Measurements from ENCODE around the gene EYA2. TPM values are rescaled to one million over a fixed set of nuclear protein-coding genes. Genes with fewer than 3 reads are reported as not detected.

The EYA2 gene
- total and polyA plus RNA-seq, 4 donors: 0.17 to 0.54 (median 0.23) TPM; not detected in 1

DNA sequence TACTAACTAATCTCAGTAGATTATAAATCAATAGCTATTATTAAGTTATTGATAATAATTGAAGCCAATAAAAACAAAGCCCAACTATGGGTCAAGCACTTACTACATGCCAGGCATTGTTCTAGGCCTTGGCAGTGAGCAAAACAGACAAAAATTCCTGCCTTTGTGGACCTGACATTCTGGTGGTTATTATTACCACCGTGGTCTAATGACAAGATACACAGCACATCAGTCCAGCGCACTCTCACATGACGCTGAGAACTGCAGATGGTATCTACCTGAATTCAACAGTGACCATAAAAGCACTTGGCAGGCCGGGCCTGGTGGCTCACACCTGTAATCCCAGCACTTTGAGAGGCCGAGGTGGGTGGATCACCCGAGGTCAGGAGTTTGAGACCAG is 340.5 kb downstream of the EYA2 start:
- over 99% methylated on average over 6 of the region's 6 CpGs for WGBS
- peaks cover 0 to 9% (median 4%) of the 10 kb centered on the region in 4 donors for H3K4me1 ChIP-seq (ENCODE audit: control insufficient read depth in 4 of 4, insufficient read depth in 4 of 4, low read length in 3 of 4)
- TF ChIP-seq YY1 (IDR thresholded peaks at IDR 0.05) (no peak), FOXA2 (IDR thresholded peaks at IDR 0.05) (no peak), JUND (IDR thresholded peaks at IDR 0.05) (no peak), RXRA (IDR thresholded peaks at IDR 0.05) (no peak), SP1 (IDR thresholded peaks at IDR 0.05) (no peak)
- TF ChIP-seq, protein P1, sequence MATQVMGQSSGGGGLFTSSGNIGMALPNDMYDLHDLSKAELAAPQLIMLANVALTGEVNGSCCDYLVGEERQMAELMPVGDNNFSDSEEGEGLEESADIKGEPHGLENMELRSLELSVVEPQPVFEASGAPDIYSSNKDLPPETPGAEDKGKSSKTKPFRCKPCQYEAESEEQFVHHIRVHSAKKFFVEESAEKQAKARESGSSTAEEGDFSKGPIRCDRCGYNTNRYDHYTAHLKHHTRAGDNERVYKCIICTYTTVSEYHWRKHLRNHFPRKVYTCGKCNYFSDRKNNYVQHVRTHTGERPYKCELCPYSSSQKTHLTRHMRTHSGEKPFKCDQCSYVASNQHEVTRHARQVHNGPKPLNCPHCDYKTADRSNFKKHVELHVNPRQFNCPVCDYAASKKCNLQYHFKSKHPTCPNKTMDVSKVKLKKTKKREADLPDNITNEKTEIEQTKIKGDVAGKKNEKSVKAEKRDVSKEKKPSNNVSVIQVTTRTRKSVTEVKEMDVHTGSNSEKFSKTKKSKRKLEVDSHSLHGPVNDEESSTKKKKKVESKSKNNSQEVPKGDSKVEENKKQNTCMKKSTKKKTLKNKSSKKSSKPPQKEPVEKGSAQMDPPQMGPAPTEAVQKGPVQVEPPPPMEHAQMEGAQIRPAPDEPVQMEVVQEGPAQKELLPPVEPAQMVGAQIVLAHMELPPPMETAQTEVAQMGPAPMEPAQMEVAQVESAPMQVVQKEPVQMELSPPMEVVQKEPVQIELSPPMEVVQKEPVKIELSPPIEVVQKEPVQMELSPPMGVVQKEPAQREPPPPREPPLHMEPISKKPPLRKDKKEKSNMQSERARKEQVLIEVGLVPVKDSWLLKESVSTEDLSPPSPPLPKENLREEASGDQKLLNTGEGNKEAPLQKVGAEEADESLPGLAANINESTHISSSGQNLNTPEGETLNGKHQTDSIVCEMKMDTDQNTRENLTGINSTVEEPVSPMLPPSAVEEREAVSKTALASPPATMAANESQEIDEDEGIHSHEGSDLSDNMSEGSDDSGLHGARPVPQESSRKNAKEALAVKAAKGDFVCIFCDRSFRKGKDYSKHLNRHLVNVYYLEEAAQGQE (IDR thresholded peaks at IDR 0.05): no peak
- TF ChIP-seq, protein P2, sequence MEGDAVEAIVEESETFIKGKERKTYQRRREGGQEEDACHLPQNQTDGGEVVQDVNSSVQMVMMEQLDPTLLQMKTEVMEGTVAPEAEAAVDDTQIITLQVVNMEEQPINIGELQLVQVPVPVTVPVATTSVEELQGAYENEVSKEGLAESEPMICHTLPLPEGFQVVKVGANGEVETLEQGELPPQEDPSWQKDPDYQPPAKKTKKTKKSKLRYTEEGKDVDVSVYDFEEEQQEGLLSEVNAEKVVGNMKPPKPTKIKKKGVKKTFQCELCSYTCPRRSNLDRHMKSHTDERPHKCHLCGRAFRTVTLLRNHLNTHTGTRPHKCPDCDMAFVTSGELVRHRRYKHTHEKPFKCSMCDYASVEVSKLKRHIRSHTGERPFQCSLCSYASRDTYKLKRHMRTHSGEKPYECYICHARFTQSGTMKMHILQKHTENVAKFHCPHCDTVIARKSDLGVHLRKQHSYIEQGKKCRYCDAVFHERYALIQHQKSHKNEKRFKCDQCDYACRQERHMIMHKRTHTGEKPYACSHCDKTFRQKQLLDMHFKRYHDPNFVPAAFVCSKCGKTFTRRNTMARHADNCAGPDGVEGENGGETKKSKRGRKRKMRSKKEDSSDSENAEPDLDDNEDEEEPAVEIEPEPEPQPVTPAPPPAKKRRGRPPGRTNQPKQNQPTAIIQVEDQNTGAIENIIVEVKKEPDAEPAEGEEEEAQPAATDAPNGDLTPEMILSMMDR (IDR thresholded peaks at IDR 0.05; ENCODE audit: low read depth, low read length, missing input control): no peak
- H3K4me3 ChIP-seq (ENCODE audit: low read depth in 1 of 3, low read length in 3 of 3): no peak overlapping the region
- H3K9ac ChIP-seq (ENCODE audit: low read depth in 1 of 2, low read length in 2 of 2): no peak overlapping the region
- H3K9me3 ChIP-seq (ENCODE audit: control insufficient read depth in 4 of 4, low read length in 3 of 4): no peaks in the 10 kb centered on the region
- no peak for DNase-seq (ENCODE audit: low spot score)
- no peaks in the 10 kb centered on the region for H3K27me3 ChIP-seq (ENCODE audit: control insufficient read depth in 4 of 4, insufficient read depth in 4 of 4, low read length in 3 of 4)
- peaks cover 10 to 27% (median 19%) of the 10 kb centered on the region in 4 donors for H3K36me3 ChIP-seq (ENCODE audit: control insufficient read depth in 4 of 4, insufficient read depth in 3 of 4, low read depth in 1 of 4, low read length in 3 of 4)
- no peak overlapping the region for H3K27ac ChIP-seq (ENCODE audit: low read depth in 1 of 2, low read length in 2 of 2)

DNA sequence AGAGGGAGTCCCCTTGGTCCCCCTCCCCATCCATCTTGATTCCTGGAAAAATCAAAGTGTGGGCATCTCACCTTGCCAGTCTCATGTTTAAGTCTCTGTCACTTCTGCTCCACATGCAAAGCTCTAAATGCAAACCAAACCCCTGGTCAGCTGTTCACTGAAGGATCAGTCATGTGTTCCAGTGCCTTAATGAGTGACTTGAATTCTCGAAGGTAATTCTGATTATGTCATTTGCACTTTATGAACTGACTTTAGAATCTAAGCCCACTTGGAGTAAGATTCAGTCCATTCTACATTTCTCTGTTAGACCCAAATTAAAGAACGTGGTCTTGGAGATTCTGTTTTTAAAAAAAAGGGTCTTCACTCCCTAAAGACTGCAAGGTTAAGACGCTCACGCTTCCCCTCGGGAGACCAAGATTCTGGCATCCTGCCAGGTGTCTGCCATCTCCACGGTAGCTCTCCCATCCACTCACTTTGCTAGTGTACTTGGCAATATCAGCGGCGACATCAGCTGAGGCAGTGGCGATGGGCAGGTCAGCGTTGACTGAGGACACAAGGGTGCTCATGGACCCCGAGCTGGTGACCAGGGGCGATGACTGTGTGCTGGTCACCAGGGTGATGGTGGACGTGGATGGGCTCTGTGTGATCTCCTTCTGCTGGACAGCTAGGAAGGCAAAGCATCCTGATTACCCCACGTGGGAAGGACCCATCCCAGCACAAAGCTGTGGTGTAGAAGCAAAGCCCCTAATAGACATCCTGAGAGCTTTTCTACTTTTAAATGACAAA is 341.4 kb downstream of the EYA2 start:
- no peak for DNase-seq (ENCODE audit: low spot score)

More for the DNA sequence above, 341.4 kb downstream of the EYA2 start:
- WGBS: 90% methylated on average over 14 of the region's 14 CpGs
- Histone ChIP-seq H3K9ac (ENCODE audit: low read depth in 1 of 2, low read length in 2 of 2) (no peak overlapping the region), H3K4me1 (ENCODE audit: control insufficient read depth in 4 of 4, insufficient read depth in 4 of 4, low read length in 3 of 4) (peaks cover 0 to 9% (median 4%) of the 10 kb centered on the region in 4 donors), H3K9me3 (ENCODE audit: control insufficient read depth in 4 of 4, low read length in 3 of 4) (no peaks in the 10 kb centered on the region), H3K27me3 (ENCODE audit: control insufficient read depth in 4 of 4, insufficient read depth in 4 of 4, low read length in 3 of 4) (no peaks in the 10 kb centered on the region), H3K36me3 (ENCODE audit: control insufficient read depth in 4 of 4, insufficient read depth in 3 of 4, low read depth in 1 of 4, low read length in 3 of 4) (peaks cover 11 to 27% (median 19%) of the 10 kb centered on the region in 4 donors), H3K4me3 (ENCODE audit: low read depth in 1 of 3, low read length in 3 of 3) (no peak overlapping the region), H3K27ac (ENCODE audit: low read depth in 1 of 2, low read length in 2 of 2) (no peak overlapping the region)
- TF ChIP-seq YY1 (IDR thresholded peaks at IDR 0.05): no peak
- TF ChIP-seq RXRA (IDR thresholded peaks at IDR 0.05): no peak
- TF ChIP-seq, protein P3, sequence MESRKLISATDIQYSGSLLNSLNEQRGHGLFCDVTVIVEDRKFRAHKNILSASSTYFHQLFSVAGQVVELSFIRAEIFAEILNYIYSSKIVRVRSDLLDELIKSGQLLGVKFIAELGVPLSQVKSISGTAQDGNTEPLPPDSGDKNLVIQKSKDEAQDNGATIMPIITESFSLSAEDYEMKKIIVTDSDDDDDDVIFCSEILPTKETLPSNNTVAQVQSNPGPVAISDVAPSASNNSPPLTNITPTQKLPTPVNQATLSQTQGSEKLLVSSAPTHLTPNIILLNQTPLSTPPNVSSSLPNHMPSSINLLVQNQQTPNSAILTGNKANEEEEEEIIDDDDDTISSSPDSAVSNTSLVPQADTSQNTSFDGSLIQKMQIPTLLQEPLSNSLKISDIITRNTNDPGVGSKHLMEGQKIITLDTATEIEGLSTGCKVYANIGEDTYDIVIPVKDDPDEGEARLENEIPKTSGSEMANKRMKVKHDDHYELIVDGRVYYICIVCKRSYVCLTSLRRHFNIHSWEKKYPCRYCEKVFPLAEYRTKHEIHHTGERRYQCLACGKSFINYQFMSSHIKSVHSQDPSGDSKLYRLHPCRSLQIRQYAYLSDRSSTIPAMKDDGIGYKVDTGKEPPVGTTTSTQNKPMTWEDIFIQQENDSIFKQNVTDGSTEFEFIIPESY (IDR thresholded peaks at IDR 0.05): no peak
- TF ChIP-seq SP1 (IDR thresholded peaks at IDR 0.05): no peak
- TF ChIP-seq GABPA (IDR thresholded peaks at IDR 0.05 in 1 of 2, conservative IDR thresholded peaks at IDR 0.05 in 1 of 2): no peak
- TF ChIP-seq HNF4G (IDR thresholded peaks at IDR 0.05): no peak
